NAMALWA (cell line): ENCODE data around the gene ZC2HC1B.
"Not testable (repeated sequence)": the region's sequence is repeated elsewhere in the genome, so short reads cannot be mapped to it uniquely, and the experiment has no call there.

Experiments used
- DNase-seq: peaks from one replicate; pipeline ENCODE4 v3.0.0-alpha.2; 2015; ENCODE audit warnings: low spot score

ZC2HC1B gene

DNA sequence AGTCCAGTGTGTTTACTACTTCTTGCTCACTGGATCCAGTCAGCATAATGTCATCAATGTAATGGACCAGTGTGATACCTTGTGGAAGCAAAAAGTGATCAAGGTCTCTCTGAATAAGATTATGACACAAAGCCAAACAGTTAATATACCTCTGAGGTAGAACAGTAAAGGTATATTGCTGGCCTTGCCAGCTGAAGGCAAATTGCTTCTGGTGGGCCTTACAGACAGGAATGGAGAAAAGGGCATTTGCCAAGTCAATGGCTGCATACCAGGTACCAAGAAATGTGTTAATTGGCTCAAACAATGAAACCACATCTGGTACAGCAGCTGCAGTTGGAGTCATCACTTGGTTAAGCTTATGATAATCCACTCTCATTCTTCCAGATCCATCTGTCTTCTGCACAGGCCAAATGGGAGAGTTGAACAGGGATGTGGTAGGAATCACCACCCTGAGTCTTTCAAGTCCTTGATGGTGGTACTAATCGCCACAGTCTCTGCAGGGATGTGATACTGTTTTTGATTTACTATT, 7.0 kb downstream of the ZC2HC1B start:
- DNase-seq: not testable (repeated sequence)

DNA sequence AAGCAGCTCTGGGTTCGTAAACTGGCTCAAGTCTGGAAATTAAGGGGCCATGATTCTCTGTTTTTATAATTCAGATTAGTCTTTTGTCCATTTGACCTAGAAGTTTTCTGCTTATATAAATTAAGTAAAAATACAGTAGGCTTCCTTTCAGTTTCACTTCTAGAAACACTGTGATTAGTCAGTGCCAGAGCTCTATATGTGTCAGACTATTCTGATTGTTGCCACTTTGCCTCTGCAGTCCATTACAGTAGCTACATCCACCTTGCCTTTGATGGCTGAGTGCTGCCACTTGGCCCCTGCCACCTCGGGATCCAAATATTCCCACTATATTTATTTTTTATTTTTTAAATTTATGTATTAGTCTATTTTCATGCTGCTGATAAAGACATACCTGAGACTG, 7.9 kb downstream of the ZC2HC1B start:
- DNase-seq: no peak

DNA sequence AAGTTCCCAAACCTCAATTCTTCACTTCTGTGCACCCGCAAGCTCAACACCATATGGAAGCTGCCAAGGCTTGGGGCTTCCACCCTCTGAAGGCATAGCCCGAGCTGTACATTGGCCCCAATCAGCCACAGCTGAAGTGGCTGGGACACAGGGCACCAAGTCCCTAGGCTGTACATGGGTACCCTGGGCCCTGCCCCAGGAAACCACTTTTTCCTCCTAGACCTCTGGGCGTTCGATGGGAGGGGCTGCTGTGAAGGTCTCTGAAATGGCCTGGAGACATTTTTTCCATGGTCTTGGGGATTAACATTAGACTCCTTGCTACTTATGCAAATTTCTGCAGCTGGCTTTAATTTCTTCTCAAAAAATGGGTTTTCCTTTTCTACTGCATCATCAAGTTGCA, 9.3 kb downstream of the ZC2HC1B start:
- DNase-seq: not testable (repeated sequence)

- DNase-seq: not testable (repeated sequence)
Measured at GRCh38 chr6:143874503-143874902, 10.2 kb downstream of the ZC2HC1B start.

- no peak for DNase-seq
Measured at GRCh38 chr6:143877584-143878271, 13.5 kb downstream of the ZC2HC1B start.

GRCh38 chr6:143878272-143878760, 14.0 kb downstream of the ZC2HC1B start:
- DNase-seq: no peak

- no peak for DNase-seq
Measured at GRCh38 chr6:143880412-143880811, 16.1 kb downstream of the ZC2HC1B start.

DNA sequence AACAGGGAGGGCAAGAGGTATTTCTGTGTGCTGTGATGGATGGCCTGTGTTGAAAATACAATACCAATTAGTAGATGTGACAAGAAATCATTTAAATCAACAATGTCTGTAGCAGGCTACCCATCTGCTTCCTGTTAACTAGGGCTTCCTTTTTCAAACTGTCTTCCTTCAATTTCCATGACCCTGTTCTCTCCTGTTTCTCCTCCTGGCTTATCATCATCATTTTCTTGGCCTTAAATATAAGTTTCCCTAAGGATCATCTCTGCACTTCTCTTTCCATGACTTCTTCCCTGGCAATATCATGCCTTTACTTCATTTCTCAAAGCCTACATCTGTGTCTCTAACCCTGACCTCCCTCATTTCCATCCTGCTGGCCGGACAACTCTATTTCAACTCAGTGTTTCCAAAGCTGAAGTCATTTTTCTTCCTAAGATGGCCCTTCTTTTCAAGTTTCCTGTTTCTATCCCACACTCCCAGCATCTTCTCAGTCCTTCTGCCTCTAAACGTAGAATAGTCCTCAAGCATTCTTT, 18.2 kb downstream of the ZC2HC1B start:
- no peak for DNase-seq

DNA sequence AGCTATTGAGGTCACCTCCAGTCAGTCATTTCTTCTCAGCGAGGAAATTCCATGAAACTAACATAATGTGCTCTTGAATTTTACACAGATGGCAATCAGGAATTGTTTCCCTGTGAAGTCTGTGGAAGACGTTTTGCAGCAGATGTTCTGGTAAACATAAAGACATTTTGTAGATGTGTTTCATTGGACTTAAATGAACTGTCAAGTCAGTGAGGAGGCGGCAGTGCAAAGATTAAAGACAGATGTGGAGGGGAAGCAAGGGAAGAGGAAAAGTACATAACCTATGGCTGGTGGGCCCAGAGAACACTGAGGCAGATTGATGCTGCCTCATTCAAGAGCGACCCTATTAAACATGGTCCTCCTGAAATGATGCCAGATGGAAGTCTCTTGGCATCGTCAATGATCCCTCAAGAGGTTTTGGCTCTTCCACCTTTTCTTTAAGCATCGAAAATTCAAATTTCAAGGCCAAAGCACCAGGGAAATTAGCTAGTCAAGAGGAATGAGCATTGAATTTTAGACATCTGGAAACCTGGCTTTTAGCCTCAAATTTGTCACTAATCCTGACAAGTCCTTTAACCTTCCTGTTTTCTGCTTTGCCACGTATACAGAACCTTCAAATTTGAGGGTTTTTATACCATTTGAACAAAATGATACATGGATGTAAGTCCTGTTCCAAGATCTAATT, 20.1 kb downstream of the ZC2HC1B start:
- DNase-seq: no peak

GRCh38 chr6:143885116-143885515, 20.8 kb downstream of the ZC2HC1B start:
- DNase-seq: no peak

GRCh38 chr6:143894655-143895054, 30.4 kb downstream of the ZC2HC1B start:
- DNase-seq: no peak

DNA sequence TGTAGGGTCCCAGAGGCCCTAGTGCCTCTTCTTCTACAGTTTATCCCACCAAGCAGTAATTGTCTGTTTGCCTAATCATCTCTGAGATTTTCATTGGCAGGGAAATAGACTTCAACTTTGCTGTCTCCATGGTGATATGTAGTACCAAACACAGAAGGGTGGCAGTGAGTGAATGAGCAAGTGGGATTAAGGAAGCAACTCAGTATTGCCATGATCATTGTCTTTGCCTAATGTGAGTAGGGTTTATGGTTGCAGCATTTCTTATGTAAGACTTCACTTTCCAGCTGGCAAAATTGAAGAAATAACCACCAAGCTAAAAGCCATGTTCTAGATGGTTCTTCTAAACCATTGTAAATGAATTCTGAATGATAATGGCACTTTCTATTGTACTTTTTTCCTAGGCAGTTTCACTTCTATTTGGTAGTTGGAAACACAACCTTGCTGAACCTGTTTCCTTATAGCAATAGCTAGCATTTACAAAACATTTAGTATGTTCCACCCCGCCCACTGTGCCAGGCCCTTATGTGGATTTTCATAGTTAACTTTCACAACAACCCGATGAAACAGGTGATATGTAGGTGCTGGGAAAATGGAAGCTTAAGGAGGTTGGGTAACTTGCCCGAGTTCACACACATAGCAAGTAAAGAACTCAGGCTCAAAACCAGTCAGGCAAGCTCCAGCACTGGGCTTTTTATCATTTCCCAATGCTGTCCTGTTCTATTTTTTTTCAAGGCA, 32.0 kb downstream of the ZC2HC1B start:
- no peak for DNase-seq

GRCh38 chr6:143900358-143900757, 36.1 kb downstream of the ZC2HC1B start:
- DNase-seq: no peak

GRCh38 chr6:143901885-143902750, 37.8 kb downstream of the ZC2HC1B start:
- no peak for DNase-seq

- DNase-seq: no peak
Measured at GRCh38 chr6:143902827-143903226, 38.6 kb downstream of the ZC2HC1B start.

- DNase-seq: no peak
Measured at GRCh38 chr6:143911028-143911427, 46.8 kb downstream of the ZC2HC1B start.

DNA sequence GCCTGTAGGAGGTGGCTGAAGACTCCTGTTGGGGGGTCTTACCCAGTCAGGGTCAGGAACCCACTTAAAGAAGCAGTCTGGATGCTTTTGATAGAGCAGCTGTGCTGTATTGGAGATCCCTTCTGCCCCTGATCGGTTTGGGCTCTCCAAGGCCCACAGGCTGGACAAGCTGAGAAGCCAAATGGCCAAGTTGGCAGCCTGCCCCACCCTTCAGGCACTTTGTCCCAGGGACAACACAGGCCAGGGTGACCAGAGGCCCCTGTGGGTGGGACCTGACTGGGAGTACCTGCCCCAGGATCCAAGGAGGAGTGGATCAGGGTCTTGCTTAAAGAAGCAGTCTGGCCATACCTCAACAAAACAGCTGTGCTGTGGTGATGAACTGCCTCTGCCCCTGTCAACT, 48.4 kb downstream of the ZC2HC1B start:
- no peak for DNase-seq

DNA sequence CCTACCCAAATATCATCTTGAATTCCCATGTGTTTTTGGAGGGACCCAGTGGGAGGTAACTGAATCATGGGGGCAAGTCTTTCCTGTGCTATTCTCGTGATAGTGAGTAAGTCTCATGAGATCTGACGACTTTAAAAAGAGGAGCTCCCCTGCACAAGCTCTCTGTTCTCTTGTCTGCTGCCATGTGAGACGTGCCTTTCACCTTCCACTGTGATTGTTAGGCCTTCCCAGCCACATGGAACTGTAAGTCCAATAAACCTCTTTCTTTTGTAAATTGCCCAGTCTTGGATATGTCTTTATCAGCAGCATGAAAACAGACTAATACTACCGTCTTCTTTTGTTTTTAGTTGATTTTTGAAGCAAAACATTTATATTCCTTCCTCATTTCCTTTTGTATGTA, 52.8 kb downstream of the ZC2HC1B start:
- DNase-seq: not testable (repeated sequence)

DNA sequence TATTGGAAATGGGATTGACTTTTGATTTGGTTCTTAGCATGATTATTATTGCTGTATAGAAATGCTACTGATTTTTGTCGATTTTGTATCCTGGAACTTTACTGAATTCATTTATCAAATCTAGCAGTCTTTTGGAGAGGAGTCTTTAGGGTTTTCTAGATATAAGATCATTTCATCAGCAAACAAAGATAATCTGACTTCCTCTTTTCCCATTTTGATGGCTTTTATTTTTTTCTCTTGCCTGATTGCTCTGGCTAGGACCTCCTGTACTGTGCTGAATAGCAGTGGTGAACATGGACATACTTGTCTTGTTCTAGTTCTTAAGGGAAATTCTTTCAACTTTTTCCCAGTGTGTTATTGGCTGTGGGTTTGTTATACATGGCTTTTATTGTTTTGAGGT, 64.6 kb downstream of the ZC2HC1B start:
- DNase-seq: no peak

DNA sequence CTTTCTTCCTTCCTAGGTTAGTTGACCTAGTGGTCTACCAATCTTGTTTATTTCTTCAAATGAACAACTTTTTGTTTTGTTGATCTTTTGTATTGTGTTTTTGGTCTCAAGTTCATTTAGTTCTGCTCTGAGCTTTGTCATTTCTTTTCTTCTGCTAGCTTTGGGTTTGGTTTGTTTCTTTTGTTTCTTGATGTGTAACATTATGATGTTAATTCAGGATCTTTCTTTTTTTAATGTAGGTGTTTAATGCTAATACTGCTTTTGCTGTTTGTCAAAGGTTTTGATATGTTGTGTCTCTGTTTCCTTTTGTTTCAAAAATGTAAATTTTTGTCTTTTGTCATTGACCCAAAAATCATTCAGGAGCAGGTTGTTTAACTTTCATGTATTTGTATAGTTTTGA, 65.7 kb downstream of the ZC2HC1B start:
- DNase-seq: no peak

DNA sequence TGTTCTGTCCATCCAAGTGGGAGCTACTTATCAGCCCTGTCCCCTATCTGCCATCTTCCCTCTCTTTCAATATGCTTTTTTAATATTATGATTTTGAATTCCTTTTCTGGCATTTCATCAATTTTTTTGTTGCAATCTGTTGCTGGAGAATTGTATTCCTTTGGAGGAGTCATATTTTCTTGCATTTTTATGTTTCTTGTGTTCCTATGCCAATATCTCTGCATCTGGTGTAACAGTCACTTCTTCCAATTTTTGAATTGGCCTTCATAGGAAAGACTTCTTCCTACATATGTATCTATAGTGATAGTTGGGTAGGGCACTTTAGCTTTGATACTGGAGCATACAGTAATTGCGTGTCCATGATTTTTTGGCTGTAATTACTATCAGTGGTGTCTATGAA, 70.1 kb downstream of the ZC2HC1B start:
- DNase-seq: no peak
